Loucy (cell line): ENCODE results near the gene NPC1L1.

ENCODE experiments used
- CTCF ChIP-seq: fragments of 200-600 bp; sonication (generic); conservative IDR thresholded peaks from 2 replicates; pipeline ENCODE4 v1.5.1; 2014; ENCODE audit warnings: mild to moderate bottlenecking, antibody characterized with exemption, low read length
- EZH2phosphoT487 ChIP-seq: fragments of 200-600 bp; IDR thresholded peaks from 2 replicates; pipeline ENCODE4 v1.6.1; 2018; ENCODE audit warnings: antibody characterized with exemption, mild to moderate bottlenecking, moderate library complexity, borderline replicate concordance

- TF ChIP-seq CTCF (no peak), EZH2phosphoT487 (no peak)
Observed at GRCh38 chr7:44574287-44574872, 33.2 kb upstream of the NPC1L1 start.
